K562 (cell line): ENCODE data around the gene ALOXE3. TPM values are rescaled to one million over a fixed set of nuclear protein-coding genes. Genes with fewer than 3 reads are reported as not detected.

ENCODE experiments used
- HNRNPLL ChIP-seq: fragments of 200-400 bp; formaldehyde crosslinking; IDR thresholded peaks from 2 replicates; pipeline ENCODE4 v1.6.1; 2017; ENCODE audit warnings: low read length, low read depth, mild to moderate bottlenecking; ENCODE audit not compliant: poor library complexity, severe bottlenecking
- ZBTB11 ChIP-seq, 3 experiments: fragments of 200-800 bp in 1 of 3; fragments of 250-450 bp in 1 of 3; fragments of 450-650 bp in 1 of 3; sonication (Bioruptor Pico) in 1 of 3; sonication (Bioruptor generic) in 1 of 3; formaldehyde crosslinking in 1 of 3; IDR thresholded peaks; 2 replicates each; pipeline versions ENCODE4 v1.6.1 to v1.8.0; 2016 to 2022; ENCODE audit warnings: mild to moderate bottlenecking in 2 of 3, missing genetic modification characterization in 2 of 3, missing compliant biosample characterization in 1 of 3, moderate library complexity in 1 of 3
- polyA plus RNA-seq, 8 experiments: library from polyadenylated mRNA; depleted of rRNA in 4 of 8; stranded (reverse) in 5 of 8; unstranded in 3 of 8; fragments of >200 nt; fragmentation: Nextera tagmentation in 2 of 8; fragmentation: Illumina TruSeq in 1 of 8; extraction: Ambion mirVana in 2 of 8; extraction: Trizol in 1 of 8; gene quantifications; 2 replicates each; pipeline versions ENCODE4 v1.2.1 to v1.2.3, GENCODE V29; 2011 to 2014; ENCODE audit warnings: inconsistent platforms in 1 of 8, missing spikeins in 1 of 8
- total RNA-seq, 7 experiments: library from RNA; depleted of rRNA in 6 of 7; stranded (reverse); fragments of >200 nt in 6 of 7; fragmentation: Illumina TruSeq in 2 of 7; extraction: Trizol in 2 of 7; gene quantifications; 2 replicates each; pipeline versions ENCODE4 v1.2.1 to v1.2.3, GENCODE V29; 2011 to 2021; ENCODE audit warnings: low replicate concordance in 1 of 7
- TF ChIP-seq, protein P1 (sequence below): fragments of 200-600 bp; sonication (generic); IDR thresholded peaks from one replicate; pipeline ENCODE4 v1.6.1; 2012; ENCODE audit warnings: mild to moderate bottlenecking, low read depth, low read length, inconsistent platforms
- TF ChIP-seq, protein P2 (sequence below), 2 experiments: IDR thresholded peaks; 2 replicates each; pipeline ENCODE4 v1.6.1; 2011; ENCODE audit warnings: borderline replicate concordance in 1 of 2, control low read depth in 1 of 2, low read depth in 1 of 2, low read length in 1 of 2, mild to moderate bottlenecking in 1 of 2, mixed read lengths in 1 of 2, moderate library complexity in 1 of 2; ENCODE audit not compliant: insufficient read depth in 1 of 2, insufficient read length in 1 of 2, poor library complexity in 1 of 2, severe bottlenecking in 1 of 2; ENCODE audit errors: extremely low read depth in 1 of 2

ALOXE3 gene
- total and polyA plus RNA-seq, 9 of the 15 experiments (the other 6 are each of a cell fraction or from before 2014, with no cell fraction given) = 0.04 TPM; not detected in 8

DNA sequence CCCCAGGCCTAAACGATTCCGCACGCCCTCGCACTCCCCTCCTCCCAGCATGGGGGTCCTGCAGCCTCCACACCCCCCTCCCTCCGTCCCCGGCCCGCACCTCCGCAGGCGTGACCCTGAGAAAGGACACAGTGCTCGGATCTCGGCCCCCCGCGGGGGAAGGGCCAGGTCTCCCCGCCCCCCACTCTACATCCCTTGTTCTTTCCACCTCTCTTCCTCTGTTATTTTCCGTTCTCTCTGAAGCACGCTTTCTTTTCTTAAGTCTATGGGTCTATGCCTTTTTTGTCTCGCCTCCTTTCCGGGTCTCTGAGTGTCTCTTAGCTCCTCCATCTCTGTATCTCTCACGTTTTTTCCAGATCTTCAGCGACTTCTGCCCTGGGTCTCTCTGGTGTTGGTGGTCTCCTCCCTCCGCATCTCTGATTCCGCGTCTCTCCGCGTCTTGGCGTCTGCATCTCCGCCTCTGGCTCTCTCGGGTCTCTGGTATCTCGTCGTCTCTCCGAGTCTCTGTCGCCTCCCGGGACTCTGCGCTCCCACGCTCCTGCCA, 7.7 kb upstream of the ALOXE3 start (continued):
- TF ChIP-seq, protein P1, sequence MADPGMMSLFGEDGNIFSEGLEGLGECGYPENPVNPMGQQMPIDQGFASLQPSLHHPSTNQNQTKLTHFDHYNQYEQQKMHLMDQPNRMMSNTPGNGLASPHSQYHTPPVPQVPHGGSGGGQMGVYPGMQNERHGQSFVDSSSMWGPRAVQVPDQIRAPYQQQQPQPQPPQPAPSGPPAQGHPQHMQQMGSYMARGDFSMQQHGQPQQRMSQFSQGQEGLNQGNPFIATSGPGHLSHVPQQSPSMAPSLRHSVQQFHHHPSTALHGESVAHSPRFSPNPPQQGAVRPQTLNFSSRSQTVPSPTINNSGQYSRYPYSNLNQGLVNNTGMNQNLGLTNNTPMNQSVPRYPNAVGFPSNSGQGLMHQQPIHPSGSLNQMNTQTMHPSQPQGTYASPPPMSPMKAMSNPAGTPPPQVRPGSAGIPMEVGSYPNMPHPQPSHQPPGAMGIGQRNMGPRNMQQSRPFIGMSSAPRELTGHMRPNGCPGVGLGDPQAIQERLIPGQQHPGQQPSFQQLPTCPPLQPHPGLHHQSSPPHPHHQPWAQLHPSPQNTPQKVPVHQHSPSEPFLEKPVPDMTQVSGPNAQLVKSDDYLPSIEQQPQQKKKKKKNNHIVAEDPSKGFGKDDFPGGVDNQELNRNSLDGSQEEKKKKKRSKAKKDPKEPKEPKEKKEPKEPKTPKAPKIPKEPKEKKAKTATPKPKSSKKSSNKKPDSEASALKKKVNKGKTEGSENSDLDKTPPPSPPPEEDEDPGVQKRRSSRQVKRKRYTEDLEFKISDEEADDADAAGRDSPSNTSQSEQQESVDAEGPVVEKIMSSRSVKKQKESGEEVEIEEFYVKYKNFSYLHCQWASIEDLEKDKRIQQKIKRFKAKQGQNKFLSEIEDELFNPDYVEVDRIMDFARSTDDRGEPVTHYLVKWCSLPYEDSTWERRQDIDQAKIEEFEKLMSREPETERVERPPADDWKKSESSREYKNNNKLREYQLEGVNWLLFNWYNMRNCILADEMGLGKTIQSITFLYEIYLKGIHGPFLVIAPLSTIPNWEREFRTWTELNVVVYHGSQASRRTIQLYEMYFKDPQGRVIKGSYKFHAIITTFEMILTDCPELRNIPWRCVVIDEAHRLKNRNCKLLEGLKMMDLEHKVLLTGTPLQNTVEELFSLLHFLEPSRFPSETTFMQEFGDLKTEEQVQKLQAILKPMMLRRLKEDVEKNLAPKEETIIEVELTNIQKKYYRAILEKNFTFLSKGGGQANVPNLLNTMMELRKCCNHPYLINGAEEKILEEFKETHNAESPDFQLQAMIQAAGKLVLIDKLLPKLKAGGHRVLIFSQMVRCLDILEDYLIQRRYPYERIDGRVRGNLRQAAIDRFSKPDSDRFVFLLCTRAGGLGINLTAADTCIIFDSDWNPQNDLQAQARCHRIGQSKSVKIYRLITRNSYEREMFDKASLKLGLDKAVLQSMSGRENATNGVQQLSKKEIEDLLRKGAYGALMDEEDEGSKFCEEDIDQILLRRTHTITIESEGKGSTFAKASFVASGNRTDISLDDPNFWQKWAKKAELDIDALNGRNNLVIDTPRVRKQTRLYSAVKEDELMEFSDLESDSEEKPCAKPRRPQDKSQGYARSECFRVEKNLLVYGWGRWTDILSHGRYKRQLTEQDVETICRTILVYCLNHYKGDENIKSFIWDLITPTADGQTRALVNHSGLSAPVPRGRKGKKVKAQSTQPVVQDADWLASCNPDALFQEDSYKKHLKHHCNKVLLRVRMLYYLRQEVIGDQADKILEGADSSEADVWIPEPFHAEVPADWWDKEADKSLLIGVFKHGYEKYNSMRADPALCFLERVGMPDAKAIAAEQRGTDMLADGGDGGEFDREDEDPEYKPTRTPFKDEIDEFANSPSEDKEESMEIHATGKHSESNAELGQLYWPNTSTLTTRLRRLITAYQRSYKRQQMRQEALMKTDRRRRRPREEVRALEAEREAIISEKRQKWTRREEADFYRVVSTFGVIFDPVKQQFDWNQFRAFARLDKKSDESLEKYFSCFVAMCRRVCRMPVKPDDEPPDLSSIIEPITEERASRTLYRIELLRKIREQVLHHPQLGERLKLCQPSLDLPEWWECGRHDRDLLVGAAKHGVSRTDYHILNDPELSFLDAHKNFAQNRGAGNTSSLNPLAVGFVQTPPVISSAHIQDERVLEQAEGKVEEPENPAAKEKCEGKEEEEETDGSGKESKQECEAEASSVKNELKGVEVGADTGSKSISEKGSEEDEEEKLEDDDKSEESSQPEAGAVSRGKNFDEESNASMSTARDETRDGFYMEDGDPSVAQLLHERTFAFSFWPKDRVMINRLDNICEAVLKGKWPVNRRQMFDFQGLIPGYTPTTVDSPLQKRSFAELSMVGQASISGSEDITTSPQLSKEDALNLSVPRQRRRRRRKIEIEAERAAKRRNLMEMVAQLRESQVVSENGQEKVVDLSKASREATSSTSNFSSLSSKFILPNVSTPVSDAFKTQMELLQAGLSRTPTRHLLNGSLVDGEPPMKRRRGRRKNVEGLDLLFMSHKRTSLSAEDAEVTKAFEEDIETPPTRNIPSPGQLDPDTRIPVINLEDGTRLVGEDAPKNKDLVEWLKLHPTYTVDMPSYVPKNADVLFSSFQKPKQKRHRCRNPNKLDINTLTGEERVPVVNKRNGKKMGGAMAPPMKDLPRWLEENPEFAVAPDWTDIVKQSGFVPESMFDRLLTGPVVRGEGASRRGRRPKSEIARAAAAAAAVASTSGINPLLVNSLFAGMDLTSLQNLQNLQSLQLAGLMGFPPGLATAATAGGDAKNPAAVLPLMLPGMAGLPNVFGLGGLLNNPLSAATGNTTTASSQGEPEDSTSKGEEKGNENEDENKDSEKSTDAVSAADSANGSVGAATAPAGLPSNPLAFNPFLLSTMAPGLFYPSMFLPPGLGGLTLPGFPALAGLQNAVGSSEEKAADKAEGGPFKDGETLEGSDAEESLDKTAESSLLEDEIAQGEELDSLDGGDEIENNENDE = no peak
- TF ChIP-seq HNRNPLL (no peak), ZBTB11 (CRISPR knock-in tag; IDR thresholded peaks at IDR 0.05) (0 out of 6 replicates have a peak, but pooled peaks of 1 of the 3 experiments have one; percentile 0)
- TF ChIP-seq, protein P2, sequence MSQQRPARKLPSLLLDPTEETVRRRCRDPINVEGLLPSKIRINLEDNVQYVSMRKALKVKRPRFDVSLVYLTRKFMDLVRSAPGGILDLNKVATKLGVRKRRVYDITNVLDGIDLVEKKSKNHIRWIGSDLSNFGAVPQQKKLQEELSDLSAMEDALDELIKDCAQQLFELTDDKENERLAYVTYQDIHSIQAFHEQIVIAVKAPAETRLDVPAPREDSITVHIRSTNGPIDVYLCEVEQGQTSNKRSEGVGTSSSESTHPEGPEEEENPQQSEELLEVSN (IDR thresholded peaks at IDR 0.05; ENCODE audit: borderline replicate concordance in 1 of 2, extremely low read depth in 1 of 2, insufficient read depth in 1 of 2, insufficient read length in 1 of 2, low read depth in 1 of 2, low read length in 1 of 2, poor library complexity in 1 of 2, severe bottlenecking in 1 of 2) = peak in 1 of 2 experiments; percentile 2
